NCI-H774 (cell line): Measurements from ENCODE around the gene DNAI2.
A peak's percentile ranks its signal among the peaks of the same experiment; 100 is the strongest.

ENCODE experiments used
- DNase-seq: peaks from one replicate; lab custom pipeline; 2025; lab: John Stamatoyannopoulos, UW

DNAI2 gene

DNA sequence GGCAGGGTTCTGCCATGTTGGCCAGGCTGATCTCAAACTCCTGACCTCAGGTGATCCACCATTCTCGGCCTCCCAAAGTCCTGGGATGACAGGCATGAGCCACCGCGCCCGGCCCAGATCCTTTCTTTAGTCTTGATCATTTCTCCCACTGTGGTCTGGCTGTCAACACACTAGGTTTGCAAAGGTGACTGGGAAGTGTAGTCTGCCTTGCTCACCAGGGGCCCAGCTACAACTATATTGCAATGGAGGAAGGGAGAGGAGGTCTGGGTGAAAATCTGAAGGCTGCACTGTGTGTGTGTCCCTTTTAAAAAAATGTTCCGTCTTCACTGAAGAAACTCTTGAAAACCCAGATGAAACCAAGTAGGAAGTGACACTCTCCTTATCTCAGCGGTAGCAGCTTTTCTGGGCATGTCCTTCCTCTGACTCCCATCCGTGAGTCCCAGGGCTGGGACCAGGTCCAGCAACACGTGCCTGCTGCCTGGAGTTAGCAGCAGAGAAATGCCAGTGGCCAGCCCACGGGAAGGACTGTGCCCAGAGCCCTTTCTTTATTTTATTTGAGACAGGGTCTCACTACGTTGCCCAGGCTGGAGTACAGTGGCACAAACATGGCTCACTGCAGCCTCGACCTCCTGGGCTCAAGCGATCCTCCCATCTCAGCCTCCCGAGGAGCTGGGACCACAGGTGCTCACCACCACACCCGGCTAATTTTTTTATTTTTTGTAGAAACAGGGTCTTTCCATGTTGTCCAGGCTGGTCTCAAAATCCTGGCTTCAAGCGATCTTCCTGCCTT lies 34.1 kb downstream of the DNAI2 start:
- no peak for DNase-seq

DNA sequence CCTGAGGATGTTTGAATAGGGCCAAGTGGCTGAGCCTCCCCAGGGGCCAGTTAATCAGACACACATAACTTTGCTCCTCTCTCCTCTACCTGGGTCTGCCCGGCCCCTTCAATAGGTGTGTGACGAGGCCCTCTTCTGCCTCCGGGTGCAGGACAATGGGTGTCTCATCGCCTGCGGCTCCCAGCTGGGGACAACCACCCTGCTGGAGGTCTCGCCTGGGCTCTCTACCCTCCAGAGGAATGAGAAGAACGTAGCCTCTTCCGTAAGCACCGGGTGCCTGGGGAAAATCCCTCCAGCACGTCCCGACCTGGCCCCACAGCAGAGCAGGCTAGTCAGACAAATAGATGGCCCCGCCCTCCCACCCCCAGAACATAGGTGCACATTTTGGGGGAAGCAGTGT lies 35.9 kb downstream of the DNAI2 start:
- no peak for DNase-seq

DNA sequence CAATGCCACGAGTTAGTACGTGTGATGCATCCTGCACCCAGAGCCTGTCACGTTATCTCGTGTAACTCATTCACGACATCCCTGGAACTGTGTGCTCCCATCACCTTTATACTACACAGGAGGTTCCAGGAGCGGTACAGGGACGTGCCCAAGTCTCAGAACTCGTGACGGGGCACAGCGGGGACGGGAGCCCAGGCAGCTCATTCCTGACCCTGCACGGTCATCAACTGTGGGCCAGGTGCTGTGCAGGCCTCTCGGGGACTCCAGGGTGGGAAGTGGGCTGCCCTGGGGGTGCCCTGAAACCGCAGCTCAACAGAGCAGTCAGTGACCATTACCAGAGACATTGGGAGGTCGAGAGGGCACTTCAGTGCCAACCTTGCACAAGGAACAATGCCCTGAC lies 40.8 kb downstream of the DNAI2 start:
- DNase-seq: no peak

DNA sequence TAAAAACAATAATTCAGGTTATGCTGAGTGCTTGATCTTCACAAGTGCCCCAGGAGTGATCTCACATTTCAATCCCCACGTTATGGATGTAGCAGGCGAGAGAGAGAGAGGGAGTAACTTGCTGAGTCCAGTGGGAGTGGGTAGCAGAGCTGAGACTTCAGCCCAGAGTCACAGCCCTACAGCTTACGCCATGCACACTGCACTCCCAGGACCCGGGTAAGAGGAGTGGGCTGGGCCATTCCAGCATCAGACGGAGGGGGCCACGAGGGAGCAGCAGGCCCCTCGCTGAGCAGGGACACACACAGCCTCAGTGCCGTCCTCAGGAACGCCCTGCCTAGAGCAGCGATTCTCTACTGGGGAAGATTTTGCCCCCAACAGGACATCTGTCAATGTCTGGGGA lies 42.2 kb downstream of the DNAI2 start:
- DNase-seq: no peak

DNA sequence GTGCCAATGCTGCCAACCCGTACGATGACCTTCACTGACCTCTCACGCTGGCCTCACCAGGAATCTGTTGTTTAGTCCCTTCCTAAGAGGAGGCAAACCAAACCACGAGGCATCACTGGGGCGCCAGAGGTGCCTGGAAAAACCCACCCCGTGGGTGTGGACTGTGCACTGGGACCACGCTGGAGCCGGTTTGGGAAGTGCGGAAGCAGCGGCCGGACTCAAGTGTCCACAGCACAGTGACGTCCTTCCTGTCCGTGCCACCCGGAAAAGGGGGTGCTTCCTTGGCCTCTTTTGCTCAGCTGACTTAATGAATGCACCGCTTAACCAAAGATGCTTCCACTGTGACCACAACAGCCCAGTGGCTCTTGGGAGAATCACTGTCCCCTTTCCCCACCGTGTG lies 43.0 kb downstream of the DNAI2 start:
- DNase-seq: no peak

DNA sequence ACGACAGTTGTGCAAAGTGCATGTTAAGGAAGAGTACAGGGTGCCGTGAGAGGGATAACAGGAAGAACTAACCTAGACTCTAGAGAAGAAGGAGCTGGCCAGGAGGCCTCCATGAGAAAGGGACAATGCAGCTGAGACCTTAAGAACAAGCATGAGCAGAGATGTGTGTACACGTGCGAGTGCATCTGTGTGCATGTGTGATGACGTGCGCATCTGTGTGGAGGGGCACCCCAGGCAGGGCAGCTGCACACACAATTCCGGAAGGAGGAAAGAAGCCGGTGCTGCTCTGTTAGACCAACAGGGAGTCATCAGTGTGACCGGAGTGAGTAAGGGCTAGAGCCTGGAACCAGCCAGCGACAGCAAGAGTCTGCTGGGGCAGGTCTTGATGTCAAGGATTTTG lies 44.4 kb downstream of the DNAI2 start:
- DNase-seq: no peak

DNA sequence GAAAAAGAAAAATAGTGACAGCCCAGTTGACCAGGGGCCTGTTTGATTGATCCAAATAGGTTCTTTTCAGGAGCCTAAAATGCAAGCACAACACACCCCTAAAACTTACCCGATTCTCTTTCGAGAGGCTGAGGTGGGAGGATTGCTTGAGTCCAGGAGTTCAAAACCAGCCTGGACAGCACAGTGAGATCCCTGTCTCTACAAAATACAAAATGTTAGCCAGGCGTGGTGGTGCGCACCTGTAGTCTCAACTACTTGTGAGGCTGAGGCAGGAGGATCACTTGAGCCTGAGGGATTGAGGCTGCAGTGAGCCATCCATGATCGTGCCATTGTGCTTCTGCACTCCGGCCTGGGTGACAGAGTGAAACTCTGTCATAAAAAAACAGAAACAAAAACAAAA lies 50.5 kb downstream of the DNAI2 start:
- no peak for DNase-seq

DNA sequence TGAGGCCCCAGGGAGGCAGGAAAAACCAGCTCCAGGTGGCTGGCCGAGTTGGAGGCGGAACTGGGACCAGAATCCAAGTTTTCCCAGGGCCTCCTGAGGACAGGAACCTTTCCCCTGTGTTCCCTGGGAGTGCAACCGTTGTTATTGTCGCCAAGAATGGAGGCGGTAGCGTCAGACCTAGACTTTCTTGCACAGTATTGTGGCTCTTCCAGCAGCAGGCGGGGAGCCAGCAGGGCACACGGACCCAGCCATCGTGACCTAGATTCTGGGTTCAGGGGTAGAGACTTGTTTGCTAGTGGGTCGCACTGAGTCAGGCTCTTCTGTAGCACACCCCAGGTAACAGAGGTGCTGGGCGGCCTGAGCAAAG lies 51.3 kb downstream of the DNAI2 start:
- DNase-seq: no peak

DNA sequence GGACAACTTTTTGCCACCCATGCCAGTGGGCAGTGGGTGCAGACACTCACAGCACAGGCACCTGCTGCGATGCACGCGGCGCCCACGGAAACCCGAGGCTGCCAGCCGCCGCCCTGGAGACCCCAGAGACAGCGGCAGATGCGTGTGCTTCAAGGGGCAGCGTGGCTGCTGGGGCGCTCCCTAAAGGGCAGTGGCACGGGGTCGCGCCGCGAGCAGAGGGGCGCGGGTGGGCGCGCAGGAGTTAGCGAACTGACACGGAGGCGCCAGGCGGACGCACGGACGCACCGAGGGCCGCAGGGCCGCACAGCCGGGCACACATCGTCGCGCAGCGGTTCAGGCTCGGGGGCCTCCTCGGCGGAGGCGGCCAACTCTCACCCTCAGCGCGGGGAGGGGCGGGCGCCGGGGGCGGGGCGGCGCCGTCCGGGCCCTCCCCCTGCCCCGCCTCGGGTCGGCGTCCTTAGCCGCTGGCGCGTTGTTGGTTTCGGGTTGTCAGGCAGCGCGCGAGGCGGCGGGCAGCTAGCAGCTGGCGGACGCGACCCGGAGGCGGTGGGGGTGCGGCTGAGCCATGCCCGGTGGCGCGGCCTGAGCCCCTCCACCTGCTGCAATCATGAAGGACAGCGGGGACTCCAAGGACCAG lies 51.8 kb downstream of the DNAI2 start, which contains the start of gene KIF19:
KIF19 (plus strand) TSS at position 484 of the 637 bp plus-strand sequence; CDS start at position 608, 124 bp downstream.
- peak; percentile 80 for DNase-seq

DNA sequence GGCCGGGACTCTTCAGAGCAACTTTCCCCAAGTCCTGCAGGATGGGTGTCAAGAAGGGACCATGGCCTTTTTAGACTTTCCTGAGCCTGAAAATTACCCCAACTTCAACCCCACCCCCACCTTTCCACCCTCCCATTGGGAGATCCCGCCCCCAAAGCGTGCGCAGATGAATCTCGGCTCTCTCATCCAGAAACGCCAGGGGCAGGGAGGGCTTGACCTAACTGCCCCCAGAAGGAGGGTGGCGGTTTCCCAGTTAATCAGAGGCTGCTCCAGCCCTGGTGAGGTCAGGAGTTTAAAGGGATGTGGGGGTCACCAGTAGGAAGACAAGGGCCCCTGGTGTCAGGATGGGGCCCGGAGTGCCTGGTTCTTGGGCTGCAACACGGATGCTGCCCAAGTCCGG lies 52.5 kb downstream of the DNAI2 start:
- DNase-seq: no peak

DNA sequence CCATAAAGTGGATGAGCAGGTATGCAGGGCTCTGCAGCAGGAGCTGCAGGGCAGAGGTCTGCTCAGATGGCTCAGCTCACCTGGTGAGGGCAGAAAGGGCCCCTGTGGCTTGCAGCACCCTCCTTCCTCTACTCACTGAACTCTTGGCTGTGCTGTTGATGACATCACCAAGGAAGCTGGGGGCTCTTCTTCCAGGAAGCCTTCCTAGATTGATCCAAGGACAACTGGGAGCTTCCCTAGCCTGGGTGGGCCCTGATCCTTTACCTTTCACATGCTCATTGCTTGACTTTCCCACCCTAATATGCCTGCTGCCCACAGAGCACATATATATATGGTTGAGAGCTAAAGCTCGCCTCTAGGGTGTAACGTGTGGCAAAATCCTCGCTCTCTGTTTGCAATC lies 54.5 kb downstream of the DNAI2 start:
- DNase-seq: no peak

DNA sequence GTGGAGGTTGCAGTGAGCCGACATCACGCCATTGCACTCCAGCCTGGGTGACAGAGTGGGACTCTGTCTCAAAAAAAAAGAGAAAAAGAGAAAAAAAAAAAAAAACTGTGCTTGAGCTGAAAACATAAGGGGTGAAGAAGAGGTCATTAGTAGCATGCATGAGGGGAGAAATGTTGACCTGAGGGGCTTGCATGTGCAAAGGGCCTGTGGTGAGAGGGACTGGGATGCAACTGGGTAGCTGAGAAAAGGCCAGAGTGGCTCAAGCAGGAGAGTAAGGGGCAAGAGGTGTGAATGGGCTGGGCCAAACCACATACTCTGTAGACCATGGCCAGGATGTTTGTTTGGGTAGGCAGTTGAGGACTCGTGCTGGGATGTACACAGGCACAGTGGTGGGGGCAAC lies 55.3 kb downstream of the DNAI2 start:
- DNase-seq: no peak

DNA sequence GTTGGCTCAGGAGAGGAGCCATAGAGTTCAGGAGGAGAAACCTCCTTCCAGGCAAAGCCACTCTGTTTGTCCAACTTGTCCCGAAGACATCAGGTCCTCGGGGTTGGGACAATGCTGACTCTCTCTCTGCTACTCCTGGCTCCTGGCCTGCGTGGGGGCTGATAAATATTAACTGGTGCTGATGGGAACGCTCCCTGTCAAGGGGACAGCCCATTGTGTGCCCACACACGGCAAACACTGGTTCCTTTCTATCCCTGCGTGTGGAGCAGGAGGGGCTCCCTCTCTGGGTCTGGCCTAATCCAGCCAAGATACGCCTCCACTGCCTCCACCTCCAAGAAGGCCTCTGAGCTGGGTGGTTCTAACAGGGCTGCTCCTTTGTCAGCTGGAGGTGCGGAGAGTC lies 56.4 kb downstream of the DNAI2 start:
- DNase-seq: no peak

DNA sequence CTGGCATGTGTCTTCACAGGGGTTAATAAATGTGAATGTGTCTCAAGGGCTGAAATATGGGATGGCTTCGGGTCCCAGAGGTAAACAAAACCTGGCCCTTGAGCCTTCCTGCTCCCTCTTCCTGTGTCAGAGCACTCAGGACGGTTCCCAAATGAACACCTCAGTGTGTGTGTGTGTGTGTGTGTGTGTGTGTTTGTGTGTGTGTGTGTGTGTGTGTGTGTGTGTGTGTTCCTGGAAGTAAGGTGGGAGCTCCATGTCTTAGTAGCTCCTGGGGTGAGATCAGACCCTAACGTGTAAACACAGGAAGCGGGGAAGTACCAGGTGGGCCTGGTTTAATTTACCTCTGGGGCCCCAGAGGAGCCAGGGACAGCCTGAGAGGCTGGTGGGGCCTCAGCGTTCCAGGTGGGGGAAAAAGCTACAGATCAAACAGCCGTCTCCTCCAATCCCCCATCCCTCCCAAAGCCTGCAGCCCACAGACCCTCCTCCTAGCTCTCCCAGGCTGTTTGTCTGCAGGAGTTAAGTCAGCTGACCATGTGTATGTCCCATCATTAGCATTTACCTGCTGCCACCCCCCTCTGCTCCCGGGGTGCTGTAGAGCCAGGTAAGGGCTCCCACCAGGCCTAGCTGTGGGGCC lies 58.1 kb downstream of the DNAI2 start:
- DNase-seq: no peak

DNA sequence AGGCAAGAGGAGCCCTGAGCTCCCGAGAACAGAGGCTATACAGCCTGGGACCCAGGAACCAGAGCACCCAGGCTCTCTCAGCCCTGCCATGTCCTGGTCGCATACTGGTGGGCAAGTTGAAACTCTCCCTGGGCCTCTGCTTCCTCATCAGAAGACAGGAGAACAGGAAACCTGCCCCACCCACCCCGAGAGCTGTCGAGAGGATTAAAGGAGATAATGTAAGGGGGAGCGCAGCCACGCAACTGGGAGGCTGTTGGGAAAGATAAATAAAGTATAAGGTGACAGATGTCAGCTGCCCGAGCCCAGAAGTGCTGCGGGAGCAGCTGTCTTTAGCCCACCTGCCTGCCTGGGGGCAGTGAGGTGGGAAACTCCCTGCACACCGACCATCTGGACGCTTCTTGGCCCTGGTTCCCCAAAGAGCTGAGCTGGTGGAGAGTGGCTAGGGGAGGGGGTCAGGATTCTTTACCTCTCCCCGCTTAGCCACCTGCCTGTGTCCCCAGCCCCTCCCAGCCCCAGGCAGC lies 58.8 kb downstream of the DNAI2 start:
- peak; percentile 78 for DNase-seq

DNA sequence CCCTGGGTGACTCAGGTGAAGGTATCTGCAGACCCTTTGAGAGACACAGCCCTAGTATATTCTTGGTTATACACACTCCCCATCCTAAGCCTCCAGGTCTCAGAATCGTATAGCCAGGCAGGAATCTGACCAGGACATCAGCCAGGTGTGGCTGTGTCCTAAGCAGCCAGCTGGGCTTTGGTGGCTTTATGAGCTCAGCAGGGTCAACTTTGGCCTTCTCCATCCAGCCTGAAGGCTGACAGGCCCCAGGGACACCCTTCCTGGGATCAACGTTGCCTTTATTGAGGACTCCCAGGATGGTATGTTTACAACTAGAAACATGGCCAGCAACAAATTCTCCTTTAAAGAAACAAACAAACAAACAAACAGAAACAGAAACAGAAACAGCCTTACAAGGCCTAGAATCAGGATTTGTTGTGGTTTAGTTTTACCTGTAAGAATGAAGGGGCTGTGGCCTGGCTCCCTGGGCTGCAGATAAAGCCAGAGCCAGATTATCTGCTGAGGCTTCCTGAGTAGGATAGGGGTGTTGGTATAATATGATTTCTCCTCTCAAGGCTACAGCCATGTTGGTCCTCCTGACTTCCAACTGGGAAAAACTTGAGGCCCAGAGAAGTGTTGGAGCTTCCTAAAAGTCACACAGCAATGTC lies 60.5 kb downstream of the DNAI2 start:
- no peak for DNase-seq

DNA sequence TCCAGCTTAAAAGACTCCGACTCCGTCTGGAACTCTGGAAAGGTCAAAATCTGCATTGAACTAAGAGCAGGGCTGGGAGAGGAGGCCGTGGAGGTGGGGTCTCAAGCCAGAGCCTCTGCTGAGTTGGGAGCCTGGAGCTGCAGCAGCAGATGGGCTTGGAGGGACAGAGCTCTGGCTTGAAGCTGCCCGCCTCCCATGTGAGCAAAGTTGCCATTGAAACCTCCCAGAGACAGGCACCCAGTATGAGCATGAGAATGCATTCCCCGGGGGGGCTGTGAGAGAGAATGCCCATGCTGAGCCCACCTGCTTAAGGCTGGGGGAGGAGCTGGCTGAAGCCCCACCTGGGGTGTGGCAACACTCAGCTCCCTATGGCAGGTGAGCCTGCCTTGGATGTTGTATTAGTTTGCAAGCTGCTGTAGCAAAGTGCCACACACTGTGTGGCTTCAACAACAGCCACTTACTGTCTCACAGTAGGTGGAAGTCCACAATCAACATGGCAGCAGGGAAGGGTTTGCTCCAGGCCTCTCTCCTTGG lies 61.6 kb downstream of the DNAI2 start:
- no peak for DNase-seq

DNA sequence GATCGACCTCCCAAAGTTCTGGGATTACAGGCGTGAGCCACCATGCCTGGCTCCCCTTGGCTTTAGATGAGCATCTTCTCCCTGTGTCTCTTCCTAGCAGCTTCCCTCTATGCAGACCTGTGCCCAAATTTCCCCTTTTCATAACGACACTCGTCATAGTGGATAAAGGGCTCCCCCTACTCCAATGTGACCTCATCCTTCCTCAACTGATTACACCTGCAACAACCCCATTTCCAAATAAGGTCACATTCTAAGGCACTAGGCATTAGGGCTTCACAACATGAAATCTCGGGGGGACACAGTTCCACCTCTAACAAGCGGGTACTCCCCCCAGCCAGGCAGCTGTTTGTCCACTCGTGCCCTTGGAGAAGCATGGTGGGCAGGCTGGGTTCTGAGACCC lies 62.3 kb downstream of the DNAI2 start:
- DNase-seq: no peak

DNA sequence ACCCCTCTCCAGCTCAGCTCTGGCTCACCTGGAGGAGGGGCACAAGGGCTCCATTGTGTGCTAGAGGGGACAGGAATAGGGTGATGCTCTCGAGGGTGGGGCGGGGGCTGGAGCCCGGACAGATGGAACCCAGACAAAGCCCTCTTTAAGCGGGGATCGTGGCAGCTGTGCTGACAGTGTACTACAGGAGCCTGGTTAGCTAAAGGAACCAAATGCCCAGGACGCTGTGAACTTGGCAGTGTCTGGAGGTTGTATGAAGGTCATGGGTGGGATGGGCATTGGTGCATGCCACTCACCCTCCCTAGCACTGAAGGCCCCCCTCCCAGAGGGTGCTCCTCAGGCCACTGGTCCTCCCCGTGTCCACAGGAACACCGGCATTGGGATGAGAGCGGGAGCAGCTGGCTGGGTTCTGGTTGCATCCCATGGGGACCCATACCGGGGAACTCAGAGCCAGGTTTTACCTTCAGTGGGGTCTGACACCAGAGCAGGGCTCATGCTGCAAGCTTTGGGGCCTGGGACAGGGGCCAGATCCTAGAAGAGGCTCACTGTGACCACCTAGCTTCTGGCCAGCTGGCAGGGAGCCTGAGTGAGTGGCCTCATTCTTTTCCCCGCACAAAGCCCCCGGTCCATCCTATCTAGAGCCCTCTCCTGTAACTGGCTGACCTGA lies 63.9 kb downstream of the DNAI2 start:
- peak; percentile 52 for DNase-seq

DNA sequence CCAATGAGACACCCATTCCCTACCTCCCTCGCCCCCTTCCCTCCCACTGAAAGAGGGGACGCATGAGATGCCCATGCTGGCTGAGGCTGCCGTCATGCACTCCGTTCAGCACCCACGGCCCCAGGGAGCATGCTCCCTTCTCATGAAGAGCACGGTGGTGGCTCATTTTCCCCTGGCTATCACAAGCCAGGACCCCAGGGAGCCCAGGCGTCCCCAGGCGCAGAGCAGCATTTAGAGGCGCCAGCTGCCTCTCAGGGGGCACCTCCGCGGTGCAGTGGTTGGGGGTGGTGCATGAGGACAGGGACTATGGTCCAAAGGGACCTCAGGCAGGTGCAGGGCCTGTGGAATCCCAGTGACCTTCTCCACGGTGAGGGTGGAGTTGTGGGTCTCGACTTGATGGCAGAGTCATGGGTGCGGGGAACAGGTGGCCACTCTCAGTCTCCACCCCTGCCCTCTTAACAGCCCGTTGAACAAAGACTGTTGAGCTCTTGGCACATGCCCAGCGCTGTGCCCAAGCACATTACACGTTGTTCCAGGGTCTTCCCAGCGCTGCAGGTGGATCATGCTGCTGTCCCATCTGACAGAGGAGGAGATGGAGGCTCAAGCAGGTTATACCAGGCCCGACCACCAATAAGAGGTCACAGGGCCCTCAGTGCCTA lies 65.6 kb downstream of the DNAI2 start:
- peak; percentile 68 for DNase-seq

DNA sequence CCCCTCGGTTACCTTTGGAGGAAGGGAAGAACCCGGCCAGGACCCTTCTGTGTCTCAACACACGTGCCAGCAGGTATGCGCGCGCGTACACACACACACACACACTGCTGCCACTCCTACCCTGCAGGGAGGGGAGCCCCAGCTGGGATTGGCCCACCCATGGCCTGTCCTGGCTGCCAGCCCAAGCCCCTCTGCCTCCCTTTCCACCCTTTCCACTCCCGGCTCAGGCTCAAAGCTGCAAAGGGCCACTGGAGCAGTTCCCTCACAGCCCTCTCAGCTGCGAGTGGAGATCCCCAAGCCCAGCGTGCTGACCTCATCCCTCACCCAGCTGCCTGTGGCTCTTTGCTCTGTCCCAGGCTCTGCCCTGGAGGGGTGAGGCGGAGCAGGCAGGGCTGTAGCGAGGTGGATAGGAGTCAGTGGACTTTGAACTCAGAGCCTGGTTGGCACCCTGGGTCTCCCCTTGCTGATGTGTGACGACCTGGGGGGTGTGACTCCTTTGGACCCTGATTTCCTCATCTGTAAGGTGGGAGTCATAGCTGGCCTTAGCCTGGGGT lies 66.5 kb downstream of the DNAI2 start:
- DNase-seq: no peak
